GM18508 (cell line): ENCODE results near the gene MLKL.
A peak's percentile ranks its signal among the peaks of the same experiment; 100 is the strongest.
"Not testable (repeated sequence)": the region's sequence is repeated elsewhere in the genome, so short reads cannot be mapped to it uniquely, and the experiment has no call there.

Source experiments
- ATAC-seq: cut with Tn5 transposase; IDR thresholded peaks from one replicate; pipeline ENCODE4 v1.9.1; 2021; ENCODE audit warnings: moderate number of reproducible peaks; ENCODE audit not compliant: insufficient read depth, unreplicated experiment

Gene MLKL

GRCh38 chr16:74711938-74712337 lies 11.3 kb upstream of the MLKL start:
- ATAC-seq = no peak

- no peak for ATAC-seq
Observed at GRCh38 chr16:74710401-74710800, 9.7 kb upstream of the MLKL start.

GRCh38 chr16:74709441-74709877 lies 8.8 kb upstream of the MLKL start:
- ATAC-seq = peak; percentile 80

GRCh38 chr16:74700116-74700437 lies 585 bp downstream of the MLKL start:
- ATAC-seq = no peak

DNA sequence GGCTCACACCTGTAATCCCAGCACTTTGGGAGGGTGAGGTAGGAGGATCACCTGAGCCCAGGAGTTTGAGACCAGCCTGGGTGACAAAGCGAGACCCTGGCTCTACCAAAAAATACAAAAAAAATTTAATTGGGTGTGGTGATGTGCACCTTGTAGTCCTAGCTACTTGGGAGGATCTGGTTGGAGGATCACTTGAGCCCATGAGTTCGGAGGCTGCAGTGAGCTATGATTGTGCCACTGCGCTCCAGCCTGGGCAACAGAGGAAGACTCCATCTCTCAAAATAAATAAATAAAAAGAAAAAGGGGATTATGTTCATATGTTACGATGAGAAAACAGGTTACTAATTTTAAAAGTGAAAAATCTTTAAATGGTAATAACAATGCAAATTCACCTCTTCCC lies 996 bp downstream of the MLKL start:
- ATAC-seq = no peak

GRCh38 chr16:74698222-74698621 lies 2.4 kb downstream of the MLKL start:
- no peak for ATAC-seq

DNA sequence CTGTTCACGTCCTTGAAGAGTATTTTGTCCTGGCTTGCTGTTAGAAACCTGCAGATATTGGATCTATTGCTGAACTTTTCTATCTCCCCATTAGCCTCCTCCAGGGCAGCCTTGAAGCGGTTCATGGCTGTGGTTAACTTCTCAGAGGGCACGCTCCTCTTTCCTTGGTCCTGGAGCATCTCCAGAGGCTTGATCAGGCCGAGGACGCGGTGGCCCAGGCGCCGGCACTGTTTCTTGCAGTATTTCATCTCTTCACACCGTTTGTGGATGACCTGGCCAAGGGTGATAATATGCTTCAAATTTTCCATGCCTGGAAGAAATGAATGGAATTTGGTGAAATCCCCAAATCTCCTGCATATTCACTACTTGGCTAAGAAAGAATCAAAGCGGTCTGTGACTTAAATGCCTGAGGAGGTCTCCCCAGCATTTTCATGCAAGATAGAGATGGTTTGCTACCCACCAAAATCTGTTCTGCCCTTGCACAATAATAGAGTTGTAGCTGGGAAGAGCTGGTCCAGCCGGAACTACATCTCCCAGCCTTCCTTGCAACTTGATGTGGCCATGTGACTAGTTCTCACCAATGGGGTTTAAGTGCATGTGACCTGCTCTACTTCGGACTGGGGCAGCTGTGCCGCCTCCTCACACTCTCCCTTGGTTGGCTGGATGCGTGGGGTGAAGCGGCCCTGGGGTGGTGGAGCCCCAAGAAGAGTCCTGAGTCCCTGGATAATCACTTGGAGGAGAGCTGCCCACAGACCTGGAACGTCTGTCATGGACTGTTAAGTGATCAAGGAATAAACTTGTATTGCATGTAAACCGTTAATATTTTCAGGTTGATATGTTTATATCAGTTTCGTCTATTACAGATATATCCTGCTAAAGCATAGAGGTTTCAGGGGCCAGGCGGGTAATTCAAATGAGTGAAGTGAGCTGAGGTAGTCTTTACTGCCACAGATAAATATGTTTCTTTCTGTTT lies 4.9 kb downstream of the MLKL start:
- peak; percentile 81 for ATAC-seq

- no peak for ATAC-seq
Observed at GRCh38 chr16:74691093-74691855, 9.4 kb downstream of the MLKL start.

DNA sequence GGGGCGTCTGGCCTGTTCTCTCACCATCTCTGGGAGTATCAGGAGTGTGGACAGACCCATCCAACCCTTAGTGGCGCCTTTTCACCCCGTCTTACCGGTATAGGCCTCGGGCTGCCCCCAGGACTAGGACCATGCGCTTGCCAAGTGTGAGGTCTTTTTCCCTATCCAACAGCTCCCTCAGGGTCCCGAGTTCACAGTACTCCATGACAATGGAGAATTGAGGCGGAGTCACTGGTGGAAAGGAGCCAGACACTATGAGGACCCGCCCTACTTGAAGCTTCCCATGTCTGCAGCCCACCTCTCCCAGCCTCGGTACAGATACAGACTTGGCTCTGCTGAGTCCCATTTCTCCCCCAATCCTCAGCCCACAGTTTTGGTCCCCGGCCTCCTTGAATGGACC lies 18.1 kb downstream of the MLKL start:
- ATAC-seq = no peak

DNA sequence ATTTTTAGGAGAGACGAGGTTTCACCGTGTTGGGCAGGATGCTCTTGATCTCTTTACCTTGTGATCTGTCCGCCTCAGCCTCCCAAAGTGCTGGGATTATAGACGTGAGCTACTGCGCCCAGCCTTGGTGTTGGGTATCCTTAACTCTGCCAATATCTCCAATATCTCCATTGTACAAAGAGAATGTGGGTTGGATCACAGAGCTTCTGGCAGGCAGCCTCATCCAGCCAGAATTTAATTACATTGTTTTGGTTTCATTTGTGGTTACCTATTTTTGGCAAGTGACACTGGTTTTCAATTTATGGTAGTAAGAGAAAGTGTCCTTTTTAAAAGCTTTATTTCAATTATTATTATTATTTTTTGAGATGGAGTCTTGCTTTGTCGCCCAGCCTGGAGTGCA lies 20.0 kb downstream of the MLKL start:
- no peak for ATAC-seq

DNA sequence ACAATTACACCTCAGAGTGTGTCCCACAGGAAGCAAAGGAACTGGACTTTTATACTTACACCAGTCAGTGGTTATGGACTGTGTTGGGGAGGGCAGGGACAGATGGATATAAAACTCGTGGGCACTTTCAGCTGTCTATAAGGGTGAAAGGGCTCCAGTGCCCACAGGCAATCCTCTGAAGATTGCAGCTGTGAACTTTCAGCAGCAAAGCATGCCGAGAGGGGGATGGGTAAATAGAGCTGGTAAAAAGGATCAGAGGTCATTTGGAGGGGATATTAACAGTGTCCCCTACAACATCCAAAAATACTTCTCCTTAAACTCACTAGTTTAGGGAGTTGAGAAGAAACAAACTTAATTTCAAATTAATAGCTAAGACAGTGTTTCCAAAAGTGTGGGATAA lies 20.7 kb downstream of the MLKL start:
- no peak for ATAC-seq

GRCh38 chr16:74677868-74678267 lies 22.8 kb downstream of the MLKL start:
- ATAC-seq = no peak

DNA sequence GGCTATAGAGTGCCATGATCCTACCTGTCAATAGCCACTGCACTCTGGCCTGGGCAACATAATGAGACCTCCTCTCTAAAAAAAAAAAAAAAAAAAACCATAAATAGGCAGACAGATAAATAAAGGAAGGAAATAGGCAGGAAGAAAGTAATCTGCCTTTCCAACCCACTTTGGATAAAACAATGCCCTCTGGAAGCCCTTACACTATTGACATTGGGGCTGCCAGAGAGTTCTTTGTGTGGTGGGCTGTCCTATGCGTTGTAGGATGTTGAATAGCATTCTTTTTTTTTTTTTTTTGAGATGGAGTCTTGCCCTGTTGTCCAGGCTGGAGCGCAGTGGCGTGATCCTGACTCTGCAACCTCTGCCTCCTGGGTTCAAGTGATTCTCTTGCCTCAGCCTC lies 26.8 kb downstream of the MLKL start:
- ATAC-seq = no peak

DNA sequence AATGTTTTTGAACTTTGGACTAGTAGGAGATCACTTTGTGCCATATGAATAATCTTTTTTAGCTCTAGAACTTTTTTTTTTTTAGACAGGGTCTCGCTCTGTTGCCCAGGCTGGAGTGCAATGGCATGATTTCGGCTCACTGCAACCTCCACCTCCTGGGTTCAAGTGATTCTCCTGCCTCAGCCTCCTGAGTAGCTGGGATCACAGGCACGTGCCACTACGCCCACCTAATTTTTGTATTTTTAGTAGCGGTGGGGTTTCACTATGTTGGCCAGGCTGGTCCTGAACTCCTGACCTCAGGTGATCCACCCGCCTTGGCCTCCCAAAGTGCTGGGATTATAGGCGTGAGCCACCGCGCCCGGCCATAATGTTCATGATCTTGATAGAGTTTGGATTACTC lies 31.8 kb downstream of the MLKL start:
- ATAC-seq = not testable (repeated sequence)

DNA sequence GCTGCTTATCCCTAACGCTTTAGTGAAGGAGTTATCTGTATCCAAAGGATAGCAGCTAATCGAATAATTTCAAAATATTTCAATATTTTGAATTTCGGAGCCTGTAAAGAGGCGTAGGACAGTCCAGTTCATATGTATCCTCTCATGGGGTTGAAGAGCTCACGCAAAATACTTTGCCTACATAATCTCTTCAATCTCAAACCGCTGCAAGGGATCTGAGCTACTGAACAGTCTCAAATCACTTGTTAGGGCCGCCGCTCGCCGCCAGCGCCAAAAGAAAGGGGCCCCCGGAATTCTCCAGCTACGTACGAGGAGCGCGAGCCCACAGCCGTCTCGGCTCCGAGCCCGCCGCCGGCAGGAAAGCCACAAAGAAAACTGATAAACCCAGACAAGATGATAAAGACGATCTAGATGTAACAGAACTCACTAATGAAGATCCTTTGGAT lies 33.4 kb downstream of the MLKL start:
- no peak for ATAC-seq

GRCh38 chr16:74666425-74667254 lies 34.0 kb downstream of the MLKL start, which contains the start of gene RFWD3:
TSS of gene RFWD3 (minus strand) at chr16:74666877. CDS start at chr16:74661449, 5,428 bp downstream.
- ATAC-seq = peak; percentile 99

DNA sequence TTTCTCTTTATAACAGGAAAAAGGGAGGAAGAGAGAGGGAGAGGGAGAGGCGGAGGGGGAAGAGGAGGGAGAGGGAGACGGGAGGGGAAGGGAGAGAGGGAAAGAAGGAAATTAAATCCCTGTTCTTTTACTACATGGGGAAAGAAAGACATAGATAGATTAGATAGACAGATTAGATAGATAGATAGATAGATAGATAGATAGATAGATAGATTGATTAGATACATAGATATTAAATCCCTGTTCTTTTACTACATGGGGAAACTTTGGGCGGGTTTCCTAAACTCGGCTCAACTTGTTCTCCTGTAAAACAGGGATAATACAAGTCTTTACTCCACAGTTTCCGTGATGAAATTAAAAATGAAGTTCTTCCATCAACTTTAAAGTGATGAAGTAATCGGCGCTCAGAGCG lies 34.6 kb downstream of the MLKL start:
- ATAC-seq = no peak

DNA sequence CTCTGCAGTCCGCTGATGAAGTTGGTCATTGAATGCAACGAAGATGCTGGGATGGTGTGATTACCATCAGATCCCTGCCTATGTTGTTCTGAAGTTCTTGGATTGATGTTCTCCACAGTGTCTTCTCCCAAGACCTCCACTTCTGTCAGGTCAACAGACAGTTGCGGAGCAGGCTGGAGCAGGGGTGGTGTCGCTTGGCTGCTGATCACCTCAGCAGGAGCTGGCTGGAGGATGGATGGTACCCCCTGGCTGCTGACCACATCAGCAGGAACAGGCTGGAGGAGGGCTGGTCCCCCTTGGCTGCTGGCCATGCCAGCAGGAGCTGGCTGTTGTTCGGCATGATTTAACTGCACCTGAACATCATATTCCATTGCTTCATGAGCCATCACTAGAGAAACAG lies 39.6 kb downstream of the MLKL start:
- no peak for ATAC-seq

- no peak for ATAC-seq
Observed at GRCh38 chr16:74660383-74660782, 40.3 kb downstream of the MLKL start.

- no peak for ATAC-seq
Observed at GRCh38 chr16:74659041-74659440, 41.6 kb downstream of the MLKL start.
